Stimulated activated CD4-positive, alpha-beta T cell treated with anti-CD3 and anti-CD28 coated beads, Interleukin-1b, Interleukin-23, amount 100 ng/mL, for 24 hours (primary cell): ENCODE data around the gene CHFR.
"Not testable (repeated sequence)": the region's sequence is repeated elsewhere in the genome, so short reads cannot be mapped to it uniquely, and the experiment has no call there.

ENCODE experiments used
- DNase-seq, 4 experiments: peaks; one replicate each; pipeline ENCODE4 v3.0.0-alpha.2; 2020; ENCODE audit warnings: low read depth in 4 of 4, low spot score in 1 of 4

The CHFR gene

DNA sequence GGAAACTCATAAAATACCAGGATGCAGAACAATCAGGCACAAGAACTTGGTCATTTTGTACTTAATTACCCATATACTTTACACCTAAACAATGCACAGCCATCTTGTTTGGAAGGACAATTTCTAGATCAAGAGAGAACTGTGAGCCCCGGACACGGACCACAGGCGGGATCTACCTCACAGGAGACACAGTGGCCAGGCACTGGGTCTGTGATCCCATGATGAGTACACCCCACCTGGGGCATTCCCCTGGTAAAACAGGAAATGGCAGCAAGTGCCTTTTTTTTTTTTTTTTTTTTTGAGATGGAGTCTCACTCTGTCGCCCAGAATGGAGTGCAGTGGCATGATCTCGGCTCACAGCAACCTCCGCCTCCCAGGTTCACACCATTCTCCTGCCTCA, 74.0 kb downstream of the CHFR start:
- DNase-seq = no peak

DNA sequence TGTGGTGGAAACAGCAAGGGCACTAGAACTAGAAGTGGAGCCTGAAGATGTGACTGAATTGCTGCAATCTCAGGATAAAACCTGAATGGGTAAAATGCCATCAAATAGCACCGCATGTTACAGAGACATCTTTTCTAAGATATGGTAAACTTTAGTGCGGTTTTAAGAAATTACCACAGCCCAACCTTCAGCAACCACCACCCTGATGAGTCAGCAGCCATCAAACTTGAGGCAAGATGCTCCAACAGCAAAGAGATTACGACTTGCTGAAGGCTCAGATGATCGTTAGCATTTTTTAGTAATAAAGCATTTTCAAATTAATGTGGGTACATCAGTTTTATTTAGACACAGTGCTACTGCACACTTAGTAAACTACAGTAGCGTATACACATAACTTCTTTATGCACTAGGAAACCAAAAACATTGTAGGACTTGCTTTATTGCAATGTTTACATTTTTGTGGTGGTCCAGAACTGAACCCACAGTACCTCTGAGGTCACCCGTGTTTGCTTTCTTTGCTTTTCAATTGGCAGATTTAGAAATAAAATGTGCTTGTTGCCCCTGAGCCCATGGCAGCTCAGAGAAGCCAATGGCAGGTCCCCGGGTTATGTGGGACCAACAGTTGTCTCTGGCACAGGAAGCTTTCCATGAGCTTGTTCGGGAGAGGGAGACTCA, 74.6 kb downstream of the CHFR start:
- DNase-seq = no peak

DNA sequence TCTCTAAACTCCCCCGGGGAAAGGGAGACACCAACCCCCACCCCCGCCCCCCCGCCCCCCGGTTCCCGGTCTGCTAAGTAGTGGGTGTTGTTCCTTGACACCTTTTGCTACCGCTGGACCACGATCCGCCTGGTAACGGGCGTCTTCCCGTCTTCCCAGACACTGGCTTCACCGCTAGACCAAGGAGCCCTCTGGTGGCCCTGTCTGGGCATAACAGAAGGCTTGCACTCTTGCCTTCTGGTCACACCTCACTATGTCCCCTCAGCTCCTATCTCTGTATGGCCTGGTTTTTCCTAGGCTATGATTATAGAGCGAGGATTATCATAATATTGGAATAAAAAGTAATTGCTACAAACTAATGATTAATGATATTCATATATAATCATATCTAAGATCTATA, 78.0 kb downstream of the CHFR start:
- DNase-seq = not testable (repeated sequence)

DNA sequence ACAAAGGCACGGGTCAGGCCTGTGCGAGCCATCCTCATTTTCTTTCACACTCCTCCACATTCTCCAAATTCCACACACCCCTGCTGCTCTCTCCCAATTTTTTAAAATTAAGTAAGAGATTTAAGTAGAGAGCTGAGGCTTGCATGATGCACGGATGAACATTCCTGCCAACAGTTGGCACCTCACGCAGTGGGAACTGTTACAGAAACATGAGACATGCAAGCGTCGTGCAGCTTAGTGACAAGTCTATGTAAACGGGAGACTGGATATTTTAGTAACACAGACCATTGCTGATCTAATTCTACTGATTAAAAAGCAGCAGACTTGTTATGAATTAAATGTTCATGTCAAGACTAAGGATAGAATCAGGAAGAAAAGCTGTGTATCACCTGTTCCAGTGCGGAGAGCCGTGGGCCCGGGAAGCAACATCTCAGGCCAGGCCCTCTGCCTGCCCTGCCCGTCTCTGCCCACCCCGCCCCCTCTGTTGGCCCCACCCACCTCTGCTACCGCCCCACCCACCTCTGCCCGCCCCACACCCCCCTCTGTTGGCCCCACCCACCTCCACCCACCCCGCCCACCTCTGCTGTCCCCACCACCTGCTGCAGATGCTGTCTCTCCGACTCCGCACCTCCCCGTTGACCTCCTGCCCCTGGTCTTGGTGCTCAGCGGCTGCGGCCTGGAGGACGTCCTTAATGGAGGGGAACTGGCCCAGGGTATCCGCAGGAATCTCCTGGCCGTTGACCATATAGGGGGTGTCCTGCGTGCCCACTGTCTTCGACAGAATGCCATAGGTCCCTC, 79.9 kb downstream of the CHFR start:
- DNase-seq = no peak

DNA sequence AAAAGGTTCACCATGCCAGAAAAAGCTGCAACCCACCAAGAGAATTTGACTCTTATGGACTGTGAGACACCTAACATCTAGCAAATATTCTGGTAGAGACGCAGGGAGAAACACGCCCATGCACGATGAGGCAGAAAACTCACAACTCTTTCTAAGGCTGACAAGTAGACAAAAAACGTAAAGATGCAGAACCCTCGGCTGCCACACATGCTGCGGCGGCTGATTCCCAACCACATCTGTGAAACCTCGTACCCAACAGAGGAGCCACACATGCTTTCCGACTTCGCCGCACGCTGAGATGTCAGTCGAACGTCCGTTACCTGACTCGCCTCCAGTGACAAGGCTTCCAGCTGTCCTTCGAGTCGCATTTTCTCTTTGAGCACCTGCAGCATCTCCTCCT, 80.5 kb downstream of the CHFR start:
- DNase-seq = peak in 1 of 4 experiments; percentile 16

DNA sequence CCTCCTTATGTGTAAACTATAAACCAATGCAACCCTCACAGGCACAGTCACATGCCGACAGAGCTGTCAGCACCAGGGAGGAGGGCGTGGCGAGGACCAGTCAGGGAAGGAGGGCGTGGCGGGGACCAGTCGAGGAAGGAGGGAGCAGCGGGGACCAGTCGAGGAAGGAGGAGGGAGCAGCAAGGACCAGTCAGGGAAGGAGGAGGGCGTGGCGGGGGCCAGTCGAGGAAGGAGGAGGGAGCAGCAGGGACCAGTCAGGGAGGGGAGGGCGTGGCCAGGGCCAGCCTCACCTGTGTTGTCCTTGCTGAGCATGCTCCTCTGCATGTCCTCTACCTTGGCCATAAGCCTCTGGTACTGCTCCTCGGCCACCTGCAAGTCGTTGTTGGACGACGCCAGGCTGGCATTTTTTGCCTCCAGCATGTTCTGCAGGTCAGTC, 83.0 kb downstream of the CHFR start:
- DNase-seq = no peak

DNA sequence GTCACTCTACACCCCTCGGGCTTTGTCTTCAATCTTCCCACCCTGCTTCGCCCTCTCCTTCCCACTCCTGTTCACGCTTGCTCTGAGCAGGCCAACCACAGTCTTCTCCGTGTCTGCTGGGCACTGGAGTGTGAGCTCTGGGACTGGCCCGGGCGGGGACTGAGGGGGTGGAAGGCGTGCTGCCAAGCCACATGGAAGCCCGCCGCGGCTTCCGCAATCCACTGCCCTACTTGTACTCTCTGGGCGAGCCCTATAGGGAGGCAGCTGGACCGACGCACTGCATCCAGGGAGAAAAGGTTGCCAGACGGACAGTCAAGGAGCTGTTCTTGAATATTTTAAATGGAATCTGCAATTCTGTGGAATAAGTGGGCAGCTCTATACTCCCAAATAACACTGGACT, 83.5 kb downstream of the CHFR start:
- no peak for DNase-seq

DNA sequence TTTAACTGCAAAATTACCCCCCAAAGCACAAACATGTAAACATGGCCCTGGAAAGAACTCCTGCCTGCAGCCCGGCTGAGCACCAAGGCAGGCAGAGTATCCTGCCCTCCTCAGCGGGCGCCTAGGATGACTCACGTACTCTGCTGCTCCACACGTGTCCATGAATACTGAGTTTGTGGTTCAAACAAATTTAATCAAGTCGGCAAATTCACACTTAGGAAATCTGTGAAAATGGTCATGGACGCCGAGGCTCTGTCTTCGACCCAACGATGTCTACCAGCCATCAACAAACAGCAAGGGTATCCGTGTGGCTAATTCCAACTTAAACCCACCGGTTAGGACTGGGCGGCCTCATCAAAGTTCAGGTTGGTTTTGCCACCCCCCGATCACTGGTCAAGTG, 84.3 kb downstream of the CHFR start:
- no peak for DNase-seq

DNA sequence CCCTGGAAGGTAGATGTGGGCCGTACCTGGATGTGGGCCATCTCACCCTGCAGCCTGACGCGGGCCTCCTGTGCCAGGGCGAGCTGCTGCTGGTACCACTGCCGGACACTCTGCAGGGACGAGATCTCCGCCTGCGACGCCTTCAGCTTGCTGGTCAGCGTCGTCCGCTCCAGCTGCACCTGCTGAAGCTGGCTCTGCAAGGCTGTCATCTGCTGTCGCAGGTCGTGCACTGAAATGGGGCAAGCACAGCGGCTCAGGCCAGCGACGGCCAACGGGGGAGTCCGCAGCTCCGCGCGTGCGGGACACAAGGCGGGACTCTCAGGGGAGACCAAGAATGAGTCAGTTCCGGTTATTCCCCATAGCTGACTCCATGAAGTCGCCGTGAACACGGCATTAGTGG, 85.7 kb downstream of the CHFR start:
- DNase-seq = no peak

DNA sequence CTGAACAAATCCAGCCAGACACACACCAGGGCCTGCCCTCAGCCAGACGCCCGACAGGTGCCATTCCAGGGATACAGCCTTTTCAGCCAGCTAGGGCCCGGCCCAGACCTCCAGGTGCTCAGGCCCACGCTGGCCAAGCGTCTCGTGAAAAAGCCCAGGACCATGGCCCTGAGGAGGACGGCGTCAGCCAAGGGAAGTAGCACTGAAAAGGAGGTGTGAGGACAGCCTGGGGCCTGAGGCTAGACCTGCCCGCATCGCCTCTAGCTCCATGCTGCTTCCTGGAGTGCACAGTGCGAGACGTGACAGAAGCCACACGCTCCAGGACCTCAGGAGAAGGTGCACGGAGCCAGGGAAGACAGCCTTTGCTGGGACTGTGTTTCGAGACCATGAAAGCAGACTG, 88.6 kb downstream of the CHFR start:
- no peak for DNase-seq

DNA sequence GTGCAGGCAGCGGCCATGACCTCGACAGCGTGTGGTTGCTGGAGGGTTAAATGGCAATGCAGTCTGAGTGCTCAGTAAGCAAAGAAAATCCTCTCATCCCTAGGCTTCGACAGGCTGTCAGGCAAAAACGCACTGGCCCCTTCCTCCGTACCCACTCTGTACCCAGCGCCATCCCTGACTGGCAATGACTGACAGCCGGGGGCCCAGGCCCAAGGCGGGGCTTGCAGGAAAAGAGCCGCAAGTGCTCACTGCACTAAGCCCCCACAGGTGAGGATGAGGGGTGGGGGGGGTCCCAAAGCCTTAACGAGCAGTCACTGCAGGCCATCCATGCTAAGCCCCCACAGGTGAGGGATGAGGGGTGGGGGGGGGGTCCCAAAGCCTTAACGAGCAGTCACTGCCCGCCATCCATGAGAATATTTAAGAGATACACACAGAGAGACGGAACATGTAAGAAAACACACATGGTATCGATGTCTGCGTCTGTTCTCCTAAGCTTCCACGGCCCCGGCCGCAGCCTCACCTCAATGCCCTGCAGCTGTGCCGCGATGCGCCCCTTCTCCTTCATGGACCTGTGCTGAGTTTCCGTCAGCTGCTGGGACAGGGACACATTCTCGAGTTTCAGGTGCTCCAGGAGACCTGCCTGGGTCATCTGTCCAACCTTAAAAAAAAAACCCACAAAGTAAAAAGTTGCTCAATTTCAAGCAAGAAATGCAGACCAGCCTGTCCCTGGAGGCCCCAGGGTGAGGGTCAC, 89.4 kb downstream of the CHFR start:
- no peak for DNase-seq

DNA sequence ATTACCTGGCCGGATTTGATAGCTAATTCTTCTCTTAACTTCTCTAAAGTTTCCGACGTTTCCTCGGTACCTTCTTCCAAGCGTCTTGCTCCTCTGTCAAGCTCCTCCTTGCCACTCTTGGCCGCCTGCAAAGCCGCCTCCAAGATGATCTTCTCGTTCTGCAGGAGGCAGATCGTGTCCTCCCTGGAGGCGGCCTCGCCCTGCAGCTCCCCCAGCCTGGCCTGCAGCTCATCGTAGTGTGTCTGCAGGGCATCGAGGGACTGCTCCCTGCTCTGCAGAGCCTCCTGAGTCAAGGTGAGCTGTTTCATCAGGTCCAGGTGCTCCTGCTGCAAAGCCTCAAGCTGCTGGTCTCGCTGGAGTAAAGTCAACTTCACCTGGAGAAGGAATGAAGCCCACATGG, 91.6 kb downstream of the CHFR start:
- no peak for DNase-seq

DNA sequence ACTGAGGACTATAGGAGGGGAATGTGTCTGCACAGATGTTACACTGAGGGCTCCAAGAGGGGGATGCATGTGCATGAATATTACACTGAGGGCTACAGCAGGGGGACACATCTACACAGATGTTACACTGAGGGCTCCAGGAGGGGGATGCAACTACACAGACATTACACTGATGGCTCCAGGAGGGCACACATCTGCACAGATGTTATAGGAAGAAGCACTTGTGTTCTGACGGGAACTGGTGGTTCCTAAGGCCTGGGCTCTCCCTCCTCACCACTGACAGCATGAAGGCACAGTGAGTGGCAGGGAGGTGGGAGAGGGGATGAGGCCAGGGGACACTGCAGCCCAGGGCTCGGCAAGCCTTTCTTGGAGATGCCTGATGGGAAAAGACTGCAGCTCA, 95.5 kb downstream of the CHFR start:
- DNase-seq = not testable (repeated sequence)

DNA sequence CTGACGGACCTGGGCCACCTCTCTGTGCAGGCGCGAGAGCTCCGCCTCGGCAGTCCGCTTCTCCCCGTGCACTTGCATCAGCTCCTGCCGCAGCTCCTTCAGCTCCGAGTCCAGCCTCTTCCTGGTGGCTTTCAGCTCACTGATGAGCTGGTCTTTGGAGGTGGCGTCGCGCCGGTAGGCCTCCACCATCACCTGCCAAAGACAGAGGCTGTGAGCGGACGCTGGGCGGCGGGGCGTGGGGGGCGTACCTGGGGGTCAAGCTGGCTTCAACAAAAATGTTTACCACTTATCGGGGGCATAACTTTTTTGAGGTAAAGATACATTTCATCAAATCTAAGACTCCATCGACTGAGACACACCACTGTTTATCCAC, 98.3 kb downstream of the CHFR start:
- DNase-seq = no peak

DNA sequence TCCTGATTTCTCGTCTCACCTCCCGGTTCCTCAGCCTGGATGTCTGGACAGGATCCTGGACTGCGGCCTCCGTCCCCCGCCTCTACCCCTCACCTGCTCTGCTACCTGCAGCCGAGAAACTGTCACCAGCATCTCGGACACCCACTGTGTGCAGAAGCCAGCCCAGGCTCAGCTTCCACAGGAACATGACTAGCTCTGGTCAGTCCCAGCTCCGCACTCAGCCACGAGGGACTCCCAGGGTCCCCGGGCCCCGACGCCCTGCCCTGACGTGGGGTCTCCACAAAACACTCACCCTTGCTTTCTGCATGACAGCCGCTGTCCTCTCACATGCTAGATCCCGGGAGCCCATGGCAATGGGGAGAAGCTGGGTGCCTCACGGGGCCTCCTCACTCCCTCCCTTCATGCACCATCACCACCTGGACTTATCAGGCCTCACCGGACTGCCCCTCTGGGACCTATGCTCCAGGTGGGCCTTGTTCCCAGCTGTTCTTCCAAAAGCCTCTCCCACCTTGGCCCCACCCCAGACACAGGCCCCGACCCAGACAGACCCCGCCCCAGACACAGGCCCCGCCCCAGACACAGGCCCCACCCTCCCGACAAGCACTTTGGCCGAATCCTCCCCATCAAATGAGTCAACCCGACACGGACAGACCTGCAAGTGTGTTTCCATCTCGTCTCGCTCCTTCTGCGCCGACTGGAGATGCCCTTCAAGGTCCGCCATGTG, 98.9 kb downstream of the CHFR start:
- DNase-seq = no peak

DNA sequence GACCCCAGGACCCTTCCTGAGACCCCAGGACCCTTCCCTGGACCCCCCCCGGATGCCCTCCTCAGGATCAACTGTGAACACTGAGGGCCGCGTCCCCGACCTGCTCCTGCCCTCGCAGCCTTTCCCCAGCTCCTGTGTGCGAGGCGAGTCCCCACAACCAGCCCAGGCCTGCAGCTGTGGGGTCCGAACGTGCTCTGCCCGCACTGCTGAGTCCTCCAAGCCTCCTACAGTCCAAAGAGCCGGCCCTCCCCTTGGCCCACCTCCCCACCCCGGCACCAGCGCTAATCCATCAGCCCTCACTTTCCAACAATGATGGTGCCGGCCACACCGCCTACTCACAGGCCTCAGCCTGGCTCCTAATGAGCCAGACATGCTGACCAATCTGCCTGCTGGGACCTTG, 99.5 kb downstream of the CHFR start:
- no peak for DNase-seq

DNA sequence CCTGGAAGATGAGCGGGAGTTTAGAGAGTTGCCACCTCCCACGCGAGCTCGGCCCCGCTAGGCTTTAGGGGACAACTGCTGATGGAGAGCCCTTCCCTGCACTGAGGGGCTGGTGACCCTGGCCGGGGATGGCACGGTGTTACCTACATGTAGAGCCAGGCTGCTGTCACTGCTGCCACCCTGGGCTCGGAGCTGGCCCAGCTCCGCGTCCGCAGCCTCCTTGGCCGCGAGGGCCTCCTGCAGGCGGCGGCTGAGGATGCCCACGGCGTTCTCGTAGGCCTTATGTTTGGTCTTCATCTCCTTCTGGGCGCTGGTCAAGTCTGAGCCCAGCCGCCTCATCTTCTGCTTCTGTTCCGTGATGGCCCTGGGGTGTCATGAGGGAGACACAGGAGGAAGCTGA, 101.2 kb downstream of the CHFR start:
- no peak for DNase-seq

DNA sequence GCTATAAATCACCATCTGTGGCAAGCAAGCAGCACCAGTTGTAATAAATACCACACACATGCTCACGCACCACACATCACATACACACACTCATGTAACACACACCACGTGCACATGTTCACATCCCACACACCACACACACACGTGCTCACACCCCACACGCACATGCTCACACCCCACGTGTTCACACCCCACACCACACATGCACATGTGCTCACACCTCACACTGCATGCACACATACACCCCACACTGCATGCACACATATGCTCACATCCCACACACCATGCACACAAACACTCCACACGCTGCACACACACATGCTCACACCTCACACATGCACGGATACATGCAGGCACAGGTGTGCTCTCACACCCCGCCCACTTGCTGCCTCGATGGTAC, 102.8 kb downstream of the CHFR start:
- DNase-seq = no peak

DNA sequence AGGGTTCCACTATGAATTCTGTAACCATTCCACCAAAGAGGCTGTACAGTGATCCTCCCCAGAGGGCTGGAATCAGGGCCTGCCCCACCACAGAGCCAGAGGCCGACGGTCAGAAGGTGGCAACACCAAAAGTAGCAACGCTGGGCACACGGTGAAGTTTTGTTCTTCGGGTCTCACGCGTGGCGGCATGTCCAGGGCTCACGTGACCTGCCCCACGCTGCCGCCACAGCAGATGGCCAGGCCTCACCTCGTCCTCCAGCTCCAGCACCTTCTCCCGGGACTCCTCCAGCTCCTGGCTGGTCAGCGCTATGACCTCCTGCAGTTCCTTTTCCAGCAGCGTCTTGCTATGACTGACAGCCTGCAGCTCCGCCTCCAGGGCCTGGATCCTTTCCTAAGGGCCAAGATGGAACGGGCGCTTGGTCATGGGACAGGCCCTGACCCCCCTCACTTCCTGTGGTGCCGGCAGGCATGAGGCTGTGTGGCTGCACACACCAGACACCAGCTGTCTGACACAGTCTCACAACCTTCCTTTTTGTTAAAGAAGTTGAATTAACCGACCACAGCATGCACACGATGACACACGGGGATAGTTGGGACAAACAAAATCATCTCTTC, 103.4 kb downstream of the CHFR start:
- DNase-seq = no peak
